Bronchial epithelial cell (primary cell): ENCODE data around the gene DPEP2NB. TPM values are rescaled to one million over a fixed set of nuclear protein-coding genes. Genes with fewer than 3 reads are reported as not detected.
"Not testable (repeated sequence)": the region's sequence is repeated elsewhere in the genome, so short reads cannot be mapped to it uniquely, and the experiment has no call there.

Source experiments
- DNase-seq: peaks from one replicate; pipeline ENCODE4 v3.0.0-alpha.2; 2010; ENCODE audit warnings: low read depth
- FAIRE-seq: peaks from 2 replicates; lab custom pipeline; 2011; peaks lifted over from hg19 to GRCh38; lab: Jason Lieb, UNC
- H3K27me3 ChIP-seq: 2 replicates; pipeline ENCODE4 v1.5.1; 2011; ENCODE audit warnings: low read length; ENCODE audit not compliant: control insufficient read depth, insufficient read depth
- H3K36me3 ChIP-seq: 2 replicates; pipeline ENCODE4 v1.5.1; 2011; ENCODE audit warnings: low read length; ENCODE audit not compliant: control insufficient read depth, insufficient read depth
- H3K4me3 ChIP-seq: 2 replicates; pipeline ENCODE4 v1.5.1; 2011; ENCODE audit warnings: mild to moderate bottlenecking, low read depth, low read length, control low read depth
- CTCF ChIP-seq: IDR thresholded peaks from 2 replicates; pipeline ENCODE4 v1.5.1; 2011; ENCODE audit warnings: mild to moderate bottlenecking, moderate library complexity, low read length, control low read depth, inconsistent platforms; ENCODE audit not compliant: insufficient read depth, severe bottlenecking
- total RNA-seq: library from RNA; depleted of rRNA; stranded (reverse); fragments of >200 nt; gene quantifications from 2 replicates; pipeline ENCODE4 v1.2.1, GENCODE V29; 2014

Gene DPEP2NB
- total RNA-seq, 1 donor from 2014 or later: not detected

GRCh38 chr16:67998231-67998778 is 17.4 kb downstream of the DPEP2NB start:
- not testable (repeated sequence) for H3K4me3 ChIP-seq, FAIRE-seq, H3K27me3 ChIP-seq, DNase-seq, H3K36me3 ChIP-seq

- no peak for TF ChIP-seq CTCF
- H3K4me3 ChIP-seq: no peak overlapping the region
- FAIRE-seq (no peak), DNase-seq (no peak)
- H3K36me3 ChIP-seq: no peaks in the 10 kb centered on the region
- no peaks in the 10 kb centered on the region for H3K27me3 ChIP-seq
These were observed 19.0 kb downstream of the DPEP2NB start for GRCh38 chr16:67996666-67997065.

- FAIRE-seq (no peak), DNase-seq (peak; percentile 26)
- no peak for TF ChIP-seq CTCF
- Histone ChIP-seq H3K27me3 (no peaks in the 10 kb centered on the region), H3K36me3 (no peaks in the 10 kb centered on the region), H3K4me3 (no peak overlapping the region)
These were observed 20.3 kb downstream of the DPEP2NB start for GRCh38 chr16:67995423-67995822.

- H3K36me3 ChIP-seq, H3K4me3 ChIP-seq, FAIRE-seq, DNase-seq, H3K27me3 ChIP-seq: not testable (repeated sequence)
These were observed 21.7 kb downstream of the DPEP2NB start for GRCh38 chr16:67994040-67994408.

- Histone ChIP-seq H3K27me3 (no peaks in the 10 kb centered on the region), H3K4me3 (peak overlapping the region; percentile 18), H3K36me3 (no peaks in the 10 kb centered on the region)
- peak; percentile 97 for TF ChIP-seq CTCF
- DNase-seq: peak; percentile 29
- no peak for FAIRE-seq
These were observed 22.3 kb downstream of the DPEP2NB start for GRCh38 chr16:67993207-67994039.

GRCh38 chr16:67992661-67993206 is 23.0 kb downstream of the DPEP2NB start:
- Histone ChIP-seq H3K4me3 (no peak overlapping the region), H3K27me3 (no peaks in the 10 kb centered on the region), H3K36me3 (no peaks in the 10 kb centered on the region)
- FAIRE-seq: no peak
- no peak for TF ChIP-seq CTCF
- DNase-seq: no peak
